Adrenal gland (tissue), 12 donors: Measurements from ENCODE around the gene XPC. TPM values are rescaled to one million over a fixed set of nuclear protein-coding genes. Genes with fewer than 3 reads are reported as not detected.

ENCODE experiments used
- DNase-seq, 7 donors: peaks; one replicate each; pipeline ENCODE4 v3.0.0-alpha.2; 2019 to 2020
- H3K27ac ChIP-seq, 5 donors: fragments of 200-600 bp; sonication (generic) in 4 of 5; 1 replicate in 3 of 5; 2 replicates in 2 of 5; pipeline versions ENCODE4 v1.5.1 to v1.8.0; 2016 to 2020; ENCODE audit warnings: mild to moderate bottlenecking in 1 of 5
- H3K27me3 ChIP-seq: fragments of 200-600 bp; 2 replicates; pipeline ENCODE4 v1.8.0; 2021
- H3K36me3 ChIP-seq, 2 donors: fragments of 200-600 bp; replicated peaks in 1 of 2; 1 replicate in 1 of 2; 2 replicates in 1 of 2; pipeline versions ENCODE4 v1.5.1 to v1.8.0; 2018 to 2022
- H3K4me1 ChIP-seq, 2 donors: fragments of 200-600 bp; replicated peaks in 1 of 2; 1 replicate in 1 of 2; 2 replicates in 1 of 2; pipeline versions ENCODE4 v1.5.1 to v1.8.0; 2018 to 2021
- H3K4me3 ChIP-seq, 4 donors: fragments of 200-600 bp; sonication (generic) in 3 of 4; one replicate each; pipeline ENCODE4 v1.5.1; 2016 to 2018
- H3K9me3 ChIP-seq, 3 donors: fragments of 200-600 bp; sonication (generic) in 1 of 3; replicated peaks in 1 of 3; 1 replicate in 2 of 3; 2 replicates in 1 of 3; pipeline versions ENCODE4 v1.5.1 to v1.8.0; 2016 to 2021
- POLR2A ChIP-seq, 2 donors: fragments of 450-650 bp; IDR thresholded peaks; one replicate each; pipeline ENCODE4 v1.6.1; 2017; ENCODE audit warnings: antibody characterized with exemption in 2 of 2, mild to moderate bottlenecking in 2 of 2, moderate library complexity in 1 of 2
- WGBS, 4 donors: extraction: QIAGEN DNeasy Blood & Tissue Kit in 2 of 4; methylation state at CpG; one replicate each; pipeline versions ENCODE4 v1.1.5 to v1.1.7; 2013 to 2017; 5-methylcytosine and 5-hydroxymethylcytosine counted together
- intact Hi-C, 2 donors: fragments of 100-400 bp; cut with DNase I; formaldehyde crosslinking; loops; one replicate each; pipeline versions ENCODE4 v1.14.1 to v1.15.0; 2022 to 2023
- polyA plus RNA-seq, 3 donors: library from polyadenylated mRNA; stranded (reverse); fragments of 200-250 nt in 2 of 3; fragments of 350-450 nt in 1 of 3; fragmentation: Illumina TruSeq in 1 of 3; extraction: RNeasy Lipid Tissue Mini Kit (QIAGEN cat#74804) in 1 of 3; gene quantifications; one replicate each; pipeline ENCODE4 v1.2.3, GENCODE V29; 2013 to 2014
- total RNA-seq, 9 donors: library from RNA; depleted of rRNA in 4 of 9; stranded (reverse); fragments of >200 nt in 4 of 9; fragments of 120-200 nt in 1 of 9; fragmentation: NEBNext Ultra II Directional in 1 of 9; extraction: Animal tissue kit (Norgen Biotek cat#: 25700) in 1 of 9; gene quantifications; one replicate each; pipeline versions ENCODE4 v1.1.0 to v1.2.4, GENCODE V29; 2013 to 2023
- TF ChIP-seq, protein P1 (sequence below), 6 experiments: fragments of 450-650 bp in 4 of 6; fragments of 200-600 bp in 2 of 6; sonication (generic) in 1 of 6; IDR thresholded peaks; 1 replicate in 5 of 6; 2 replicates in 1 of 6; pipeline versions ENCODE4 v1.5.1 to v1.8.0; 2016 to 2021; ENCODE audit warnings: antibody characterized with exemption in 6 of 6, mild to moderate bottlenecking in 2 of 6, moderate library complexity in 1 of 6
- donor health status: healthy with polysubstance abuse.
- donor health status: Bipolar disorder and iron deficiency.
- donor health status: DM: yes; HTN: yes; CAD: no.
- donor health status: DM: no; HTN: no; CAD: no.
- donor health status: DM: no; HTN: no; CAD: no.
- donor health status: DM: yes; HTN: yes; CAD: no.

Gene XPC
- total and polyA plus RNA-seq, 12 donors, result 15.6 to 66.5 (median 31.4) TPM

DNA sequence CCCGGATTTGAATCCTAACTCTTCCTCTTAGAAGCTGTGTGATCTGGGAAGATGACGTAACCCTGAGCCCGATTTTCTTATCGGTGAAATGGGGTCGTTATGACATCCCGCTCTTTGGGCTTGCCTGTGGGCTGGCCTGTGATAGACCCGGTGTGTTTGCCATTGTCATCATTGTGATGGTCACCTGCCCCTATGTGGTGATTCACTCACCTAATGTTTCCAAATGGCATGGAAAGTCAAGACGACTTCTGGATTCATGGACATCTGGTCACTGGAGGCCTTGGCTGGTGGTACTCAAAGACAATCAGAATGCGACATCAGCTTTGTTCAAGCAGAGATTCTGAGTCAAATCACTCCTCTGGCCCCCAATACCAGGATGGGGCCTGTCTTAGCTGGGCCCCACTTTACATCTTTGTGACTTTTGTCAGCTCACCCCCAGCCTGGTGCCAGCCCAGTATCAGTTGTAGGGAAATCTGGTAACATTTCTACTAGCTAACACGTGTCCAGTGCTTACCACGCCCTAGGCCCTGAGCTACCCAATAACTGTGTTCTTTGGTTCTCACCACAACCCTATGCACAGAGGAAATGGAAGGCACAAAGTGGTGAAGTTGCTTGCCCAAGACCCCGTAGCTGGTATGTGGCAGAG is 50.8 kb downstream of the XPC start:
- H3K27ac ChIP-seq, result peak overlapping the region in 2 of 5 donors; percentile 6 to 96
- peaks cover 15 to 36% of the 10 kb centered on the region in 2 donors for H3K4me1 ChIP-seq
- intact Hi-C loops, result loop anchor here in 1 of 2 donors (10.0 kb wide), 1 partner anchor 47 kb away; the partner anchor contains the start of genes LSM3 and XPC
- H3K4me3 ChIP-seq, result no peak overlapping the region
- no peak for TF ChIP-seq POLR2A (IDR thresholded peaks at IDR 0.05)
- TF ChIP-seq, protein P1, sequence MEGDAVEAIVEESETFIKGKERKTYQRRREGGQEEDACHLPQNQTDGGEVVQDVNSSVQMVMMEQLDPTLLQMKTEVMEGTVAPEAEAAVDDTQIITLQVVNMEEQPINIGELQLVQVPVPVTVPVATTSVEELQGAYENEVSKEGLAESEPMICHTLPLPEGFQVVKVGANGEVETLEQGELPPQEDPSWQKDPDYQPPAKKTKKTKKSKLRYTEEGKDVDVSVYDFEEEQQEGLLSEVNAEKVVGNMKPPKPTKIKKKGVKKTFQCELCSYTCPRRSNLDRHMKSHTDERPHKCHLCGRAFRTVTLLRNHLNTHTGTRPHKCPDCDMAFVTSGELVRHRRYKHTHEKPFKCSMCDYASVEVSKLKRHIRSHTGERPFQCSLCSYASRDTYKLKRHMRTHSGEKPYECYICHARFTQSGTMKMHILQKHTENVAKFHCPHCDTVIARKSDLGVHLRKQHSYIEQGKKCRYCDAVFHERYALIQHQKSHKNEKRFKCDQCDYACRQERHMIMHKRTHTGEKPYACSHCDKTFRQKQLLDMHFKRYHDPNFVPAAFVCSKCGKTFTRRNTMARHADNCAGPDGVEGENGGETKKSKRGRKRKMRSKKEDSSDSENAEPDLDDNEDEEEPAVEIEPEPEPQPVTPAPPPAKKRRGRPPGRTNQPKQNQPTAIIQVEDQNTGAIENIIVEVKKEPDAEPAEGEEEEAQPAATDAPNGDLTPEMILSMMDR (IDR thresholded peaks at IDR 0.05), result no peak
- peaks cover 0 to 34% of the 10 kb centered on the region in 2 donors for H3K36me3 ChIP-seq
- H3K27me3 ChIP-seq, result no peaks in the 10 kb centered on the region
- no peaks in the 10 kb centered on the region for H3K9me3 ChIP-seq
- 82 to 90% (median 88%) methylated on average over 11 to 12 of the region's 12 CpGs for WGBS, 4 donors
- DNase-seq, result peak in 1 of 7 donors; percentile 44

DNA sequence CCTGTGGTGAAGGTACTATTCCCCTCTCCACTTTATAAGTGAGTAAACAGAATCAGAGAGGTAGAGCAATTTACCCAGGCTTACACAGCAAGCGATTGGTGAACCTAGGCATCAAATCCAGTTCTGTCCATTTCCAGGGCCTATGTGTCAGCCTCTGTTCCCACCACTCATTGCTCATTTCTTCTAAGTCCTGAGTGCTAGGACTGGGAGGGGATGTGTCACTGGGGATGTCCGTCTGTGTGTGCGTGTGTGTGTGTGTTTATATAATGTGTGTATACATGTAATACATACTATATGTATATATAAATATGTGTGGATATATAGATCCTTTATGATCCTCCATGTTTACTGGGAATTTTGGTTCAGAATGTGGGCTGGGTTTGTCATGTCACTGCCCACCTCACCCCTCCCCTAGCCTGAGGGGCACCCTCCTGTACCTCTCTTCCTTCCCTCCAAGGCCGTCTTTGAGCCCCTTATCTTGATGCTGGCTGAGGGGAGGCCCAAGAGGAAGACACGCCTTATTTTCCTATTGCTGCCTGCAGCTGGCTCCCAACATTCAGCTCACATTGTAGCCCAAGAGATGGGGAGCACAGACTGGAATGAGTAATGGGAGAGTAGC is 51.4 kb downstream of the XPC start:
- Histone ChIP-seq H3K27ac (peak overlapping the region in 4 of 5 donors; percentile 6 to 96 (median 90)), H3K4me3 (no peak overlapping the region), H3K4me1 (peaks cover 15 to 40% of the 10 kb centered on the region in 2 donors), H3K27me3 (no peaks in the 10 kb centered on the region), H3K36me3 (peaks cover 0 to 27% of the 10 kb centered on the region in 2 donors), H3K9me3 (no peaks in the 10 kb centered on the region)
- intact Hi-C loops, result loop anchor here in 1 of 2 donors (10.0 kb wide), 1 partner anchor 48 kb away; the partner anchor contains the start of genes LSM3 and XPC
- peak in 1 of 7 donors; percentile 43 for DNase-seq
- 62 to 71% (median 67%) methylated on average over 5 of the region's 5 CpGs for WGBS, 4 donors
- TF ChIP-seq, protein P1 (IDR thresholded peaks at IDR 0.05), result no peak
- no peak for TF ChIP-seq POLR2A (IDR thresholded peaks at IDR 0.05)

DNA sequence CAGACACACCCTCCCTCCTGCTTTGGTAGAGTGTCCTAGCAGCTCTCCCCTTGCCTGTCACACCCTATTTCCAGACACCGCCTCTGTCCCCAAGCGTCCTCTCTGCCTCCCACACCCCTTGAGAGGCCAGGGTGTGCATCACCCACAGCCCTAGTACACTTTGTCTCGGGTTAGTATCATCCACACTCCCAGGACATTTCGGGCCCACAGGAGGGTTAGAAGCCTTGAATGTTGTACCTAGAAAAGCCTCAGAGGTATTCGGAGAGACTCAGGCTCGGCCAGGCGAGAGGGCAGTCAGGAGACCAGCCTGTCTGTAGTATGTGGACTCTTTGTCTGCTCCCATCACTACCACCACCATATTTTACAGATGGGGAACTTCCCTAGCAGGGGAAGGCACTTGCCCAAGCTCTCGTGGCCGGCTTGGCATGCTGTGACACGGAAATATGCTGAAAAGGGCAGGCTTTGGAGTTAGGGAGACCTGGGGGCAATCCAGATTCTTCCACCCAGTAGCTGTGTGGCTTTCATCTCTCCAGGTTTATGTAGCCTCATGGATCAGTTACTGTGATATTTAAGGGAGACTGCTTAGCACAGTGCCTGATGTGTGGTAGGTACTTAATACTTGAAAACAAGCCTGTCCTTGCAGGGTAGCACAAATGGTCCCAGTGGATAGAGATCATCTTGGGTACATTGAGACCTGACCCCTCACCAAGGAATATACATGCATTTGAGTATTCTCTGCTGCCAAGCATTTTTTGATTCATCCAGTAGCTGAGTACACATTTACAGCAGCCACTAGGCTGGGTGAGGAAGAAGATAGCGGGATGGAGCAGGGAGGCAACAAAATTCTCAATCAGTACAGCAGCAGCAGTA is 52.1 kb downstream of the XPC start:
- TF ChIP-seq, protein P1 (IDR thresholded peaks at IDR 0.05), result no peak
- TF ChIP-seq POLR2A (IDR thresholded peaks at IDR 0.05), result no peak
- H3K36me3 ChIP-seq, result peaks cover 0 to 20% of the 10 kb centered on the region in 2 donors
- H3K4me3 ChIP-seq, result peak overlapping the region in 2 of 4 donors; percentile 60 to 61
- peaks cover 15 to 40% of the 10 kb centered on the region in 2 donors for H3K4me1 ChIP-seq
- no peaks in the 10 kb centered on the region for H3K27me3 ChIP-seq
- intact Hi-C loops, result loop anchor here in 1 of 2 donors (10.0 kb wide), 1 partner anchor 49 kb away; the partner anchor contains the start of genes LSM3 and XPC
- DNase-seq, result no peak
- WGBS, 4 donors, result 31 to 50% (median 38%) methylated on average over 7 to 11 of the region's 11 CpGs
- H3K9me3 ChIP-seq, result no peaks in the 10 kb centered on the region
- H3K27ac ChIP-seq, result peak overlapping the region; percentile 88 to 96 (median 91)
